PC-9 (cell line): ENCODE measurements around the gene TRIM7. TPM values are rescaled to one million over a fixed set of nuclear protein-coding genes. Genes with fewer than 3 reads are reported as not detected.

Source experiments
- BruUV-seq: library from RNA; stranded (reverse); fragments of 400-500 nt; replicated peaks from 2 replicates; lab custom pipeline; 2021; lab: Mats Ljungman, UMichigan
- CTCF ChIA-PET: fragments of 300-600 bp; sonication (Branson Sonifier 250); formaldehyde crosslinking; loops from one replicate; lab custom pipeline; 2022; ENCODE audit warnings: antibody characterized with exemption; lab: Charles Lee
- POLR2A ChIA-PET: fragments of 300-600 bp; sonication (Branson Sonifier 250); formaldehyde crosslinking; loops from one replicate; lab custom pipeline; 2022; ENCODE audit warnings: antibody characterized with exemption; ENCODE audit not compliant: unreplicated experiment; lab: Charles Lee
- DNase-seq, 2 experiments: peaks; one replicate each; pipeline versions ENCODE4 v3.0.0 to v3.0.0-alpha.2; 2015 to 2022; ENCODE audit warnings: mixed read lengths in 1 of 2
- H2AFZ ChIP-seq: fragments of 200-600 bp; sonication (generic); 2 replicates; pipeline ENCODE4 v1.8.1; 2017; ENCODE audit warnings: antibody characterized with exemption
- H3F3A ChIP-seq: fragments of 200-600 bp; sonication (generic); 2 replicates; pipeline ENCODE4 v1.8.1; 2017; ENCODE audit warnings: antibody characterized with exemption, mild to moderate bottlenecking, low read depth; ENCODE audit not compliant: insufficient read depth
- H3K27ac ChIP-seq: fragments of 200-600 bp; sonication (generic); 2 replicates; pipeline ENCODE4 v1.6.1; 2016; ENCODE audit warnings: mixed run types
- H3K27me3 ChIP-seq: fragments of 200-600 bp; sonication (generic); 2 replicates; pipeline ENCODE4 v1.6.1; 2016; ENCODE audit warnings: low read depth, mixed run types; ENCODE audit not compliant: insufficient read depth
- H3K36me3 ChIP-seq: fragments of 200-600 bp; sonication (generic); 2 replicates; pipeline ENCODE4 v1.6.1; 2016; ENCODE audit warnings: low read depth, mixed run types
- H3K4me1 ChIP-seq: fragments of 200-600 bp; sonication (generic); replicated peaks from 2 replicates; pipeline ENCODE4 v1.6.1; 2016; ENCODE audit warnings: mixed run types; ENCODE audit not compliant: insufficient read depth
- H3K4me2 ChIP-seq: fragments of 200-600 bp; sonication (generic); 2 replicates; pipeline ENCODE4 v1.6.1; 2017; ENCODE audit warnings: mixed run types
- H3K4me3 ChIP-seq: fragments of 200-600 bp; sonication (generic); 2 replicates; pipeline ENCODE4 v1.6.1; 2016; ENCODE audit warnings: mixed run types
- H3K79me2 ChIP-seq: fragments of 200-600 bp; sonication (generic); 2 replicates; pipeline ENCODE4 v1.6.1; 2017; ENCODE audit warnings: low read depth, mixed run types
- H3K9me2 ChIP-seq: fragments of 200-600 bp; sonication (generic); 2 replicates; pipeline ENCODE4 v1.8.1; 2017; ENCODE audit warnings: mild to moderate bottlenecking; ENCODE audit not compliant: insufficient read depth
- H3K9me3 ChIP-seq: fragments of 200-600 bp; sonication (generic); 2 replicates; pipeline ENCODE4 v1.8.1; 2016; ENCODE audit warnings: low read depth; ENCODE audit not compliant: insufficient read depth
- H4K20me1 ChIP-seq: fragments of 200-600 bp; sonication (generic); 2 replicates; pipeline ENCODE4 v1.8.1; 2017; ENCODE audit not compliant: insufficient read depth
- CTCF ChIP-seq: fragments of 200-600 bp; sonication (generic); conservative IDR thresholded peaks from 2 replicates; pipeline ENCODE4 v1.6.1; 2017; ENCODE audit warnings: mixed run types, antibody characterized with exemption, mild to moderate bottlenecking, moderate library complexity
- EZH2 ChIP-seq: fragments of 200-600 bp; sonication (generic); IDR thresholded peaks from 2 replicates; pipeline ENCODE4 v1.8.0; 2017; ENCODE audit warnings: antibody characterized with exemption, low read depth
- intact Hi-C: fragments of 100-400 bp; cut with micrococcal nuclease; formaldehyde crosslinking; loops from one replicate; pipeline ENCODE4 v1.10.0; 2022; ENCODE audit not compliant: unreplicated experiment
- total RNA-seq: library from RNA; stranded (reverse); gene quantifications from 2 replicates; pipeline ENCODE4 v1.2.3, GENCODE V29; 2021

The TRIM7 gene
- total RNA-seq, 1 experiment from 2014 or later: 9.2 TPM

GRCh38 chr5:181230551-181230950, 25.6 kb upstream of the TRIM7 start:
- H3K36me3 ChIP-seq: peaks cover 21% of the 10 kb centered on the region
- H4K20me1 ChIP-seq: peaks cover 6% of the 10 kb centered on the region; the same call in 1 of the 2 replicates
- H3F3A ChIP-seq: peaks cover 38% of the 10 kb centered on the region
- H3K9me3 ChIP-seq: no peaks in the 10 kb centered on the region
- H3K79me2 ChIP-seq: peaks cover 25% of the 10 kb centered on the region
- no peak for TF ChIP-seq CTCF
- TF ChIP-seq EZH2: no peak
- BruUV-seq: no TSS peak
- no peak overlapping the region for H2AFZ ChIP-seq
- H3K9me2 ChIP-seq: no peaks in the 10 kb centered on the region
- POLR2A ChIA-PET: no interaction called here
- CTCF ChIA-PET: no interaction called here
- DNase-seq: no peak
- H3K4me3 ChIP-seq: no peak overlapping the region
- intact Hi-C loops: no loop called here
- H3K27me3 ChIP-seq: no peaks in the 10 kb centered on the region
- H3K4me1 ChIP-seq: 0 out of 2 replicates have a peak, but pooled peaks cover 1% of the 10 kb centered on the region
- no peak overlapping the region for H3K27ac ChIP-seq
- no peak overlapping the region for H3K4me2 ChIP-seq

- Histone ChIP-seq H3K27me3 (no peaks in the 10 kb centered on the region), H3K9me3 (no peaks in the 10 kb centered on the region), H2AFZ (no peak overlapping the region), H3K4me1 (0 out of 2 replicates have a peak, but pooled peaks cover 7% of the 10 kb centered on the region), H3K27ac (no peak overlapping the region), H4K20me1 (peaks cover 3% of the 10 kb centered on the region; the same call in 1 of the 2 replicates), H3K9me2 (no peaks in the 10 kb centered on the region), H3K79me2 (peaks cover 30% of the 10 kb centered on the region), H3K4me3 (no peak overlapping the region), H3K4me2 (no peak overlapping the region), H3K36me3 (peaks cover 20% of the 10 kb centered on the region), H3F3A (peaks cover 35% of the 10 kb centered on the region)
- TF ChIP-seq CTCF: no peak
- TF ChIP-seq EZH2: no peak
- POLR2A ChIA-PET: no interaction called here
- intact Hi-C loops: loop anchor here (10.0 kb wide), 1 partner anchor 425 kb away; the partner anchor contains the start of gene MGAT1
- no TSS peak for BruUV-seq
- DNase-seq: no peak
- CTCF ChIA-PET: no interaction called here
Observed at GRCh38 chr5:181229996-181230395, 25.0 kb upstream of the TRIM7 start.

GRCh38 chr5:181224390-181225229, 19.6 kb upstream of the TRIM7 start:
- no peak for DNase-seq
- Histone ChIP-seq H3K9me3 (no peaks in the 10 kb centered on the region), H3K27me3 (no peaks in the 10 kb centered on the region), H3K9me2 (no peaks in the 10 kb centered on the region), H3K4me1 (peaks cover 15% of the 10 kb centered on the region; the same call in 1 of the 2 replicates), H3K4me3 (peak overlapping the region; percentile 68), H3K36me3 (peaks cover 20% of the 10 kb centered on the region), H3K27ac (no peak overlapping the region), H3K79me2 (peaks cover 44% of the 10 kb centered on the region), H4K20me1 (0 out of 2 replicates have a peak, but pooled peaks cover 3% of the 10 kb centered on the region), H3K4me2 (peak overlapping the region; percentile 91), H3F3A (peaks cover 40% of the 10 kb centered on the region), H2AFZ (no peak overlapping the region)
- intact Hi-C loops: loop anchor here (10.0 kb wide), 1 partner anchor 420 kb away; the partner anchor contains the start of gene MGAT1
- TSS peak; percentile 29 for BruUV-seq
- ChIA-PET POLR2A (no interaction called here), CTCF (no interaction called here)
- TF ChIP-seq EZH2: no peak
- no peak for TF ChIP-seq CTCF
